Keratinocyte (primary cell): ENCODE results near the gene IL12RB2.

ENCODE experiments used
- CTCF ChIP-seq, 3 experiments: IDR thresholded peaks in 1 of 3; conservative IDR thresholded peaks in 1 of 3; optimal IDR thresholded peaks in 1 of 3; 2 replicates in 2 of 3; 3 replicates in 1 of 3; pipeline versions ENCODE3 to v1.5.1; 2011; ENCODE audit warnings: low read length in 3 of 3, mild to moderate bottlenecking in 3 of 3, moderate library complexity in 2 of 3, control low read depth in 1 of 3, inconsistent platforms in 1 of 3; ENCODE audit not compliant: insufficient read depth in 2 of 3; ENCODE audit errors: extremely low read depth in 1 of 3
- EZH2 ChIP-seq: IDR thresholded peaks from one replicate; pipeline ENCODE4 v1.6.1; 2012; ENCODE audit warnings: inconsistent platforms, mild to moderate bottlenecking, low read length, moderate library complexity

- TF ChIP-seq CTCF (optimal IDR thresholded peaks at IDR 0.05 in 1 of 3, IDR thresholded peaks at IDR 0.05 in 1 of 3, conservative IDR thresholded peaks at IDR 0.05 in 1 of 3; ENCODE audit: extremely low read depth in 1 of 3, insufficient read depth in 2 of 3, low read length in 3 of 3) (no peak), EZH2 (no peak)
Observed at GRCh38 chr1:67308136-67308535, 463 bp downstream of the IL12RB2 start.
